Testis (tissue), 3 donors: ENCODE results near the gene PLPPR4. TPM values are rescaled to one million over a fixed set of nuclear protein-coding genes. Genes with fewer than 3 reads are reported as not detected.

Source experiments
- DNase-seq: peaks from one replicate; pipeline ENCODE4 v3.0.0-alpha.2; 2019
- H3K27ac ChIP-seq, 2 donors: fragments of 200-600 bp; sonication (generic); one replicate each; pipeline ENCODE4 v1.5.1; 2019
- H3K27me3 ChIP-seq: fragments of 200-600 bp; sonication (generic); one replicate; pipeline ENCODE4 v1.5.1; 2019
- H3K36me3 ChIP-seq: fragments of 200-600 bp; sonication (generic); one replicate; pipeline ENCODE4 v1.5.1; 2017; ENCODE audit warnings: low read depth; ENCODE audit errors: missing control alignments
- H3K4me1 ChIP-seq: fragments of 200-600 bp; sonication (generic); one replicate; pipeline ENCODE4 v1.5.1; 2019
- H3K4me3 ChIP-seq, 2 donors: fragments of 200-600 bp; sonication (generic); one replicate each; pipeline ENCODE4 v1.5.1; 2017 to 2019
- H3K9me3 ChIP-seq: fragments of 200-600 bp; sonication (generic); one replicate; pipeline ENCODE4 v1.5.1; 2017
- POLR2A ChIP-seq: fragments of 450-650 bp; IDR thresholded peaks from one replicate; pipeline ENCODE4 v1.6.1; 2017; ENCODE audit warnings: antibody characterized with exemption, mild to moderate bottlenecking, moderate library complexity
- WGBS, 2 donors: methylation state at CpG; one replicate each; pipeline ENCODE4 v1.1.5; 2018; 5-methylcytosine and 5-hydroxymethylcytosine counted together
- intact Hi-C: fragments of 100-400 bp; cut with DNase I; formaldehyde crosslinking; loops from one replicate; pipeline ENCODE4 v1.15.1; 2023; ENCODE audit warnings: low total_unique reads
- polyA plus RNA-seq: library from polyadenylated mRNA; stranded (reverse); fragments of 350-450 nt; fragmentation: Illumina TruSeq; extraction: RNeasy Lipid Tissue Mini Kit (QIAGEN cat#74804); gene quantifications from one replicate; pipeline ENCODE4 v1.2.3, GENCODE V29; 2014; ENCODE audit warnings: low read depth, low replicate concordance; ENCODE audit not compliant: insufficient read depth
- total RNA-seq, 2 donors: library from RNA; depleted of rRNA; stranded (reverse); fragments of >200 nt; gene quantifications; one replicate each; pipeline ENCODE4 v1.2.3, GENCODE V29; 2016
- TF ChIP-seq, protein P1 (sequence below), 3 experiments: fragments of 450-650 bp in 2 of 3; fragments of 200-600 bp in 1 of 3; sonication (generic) in 1 of 3; IDR thresholded peaks; one replicate each; pipeline ENCODE4 v1.5.1; 2016 to 2019; ENCODE audit warnings: antibody characterized with exemption in 3 of 3, mild to moderate bottlenecking in 2 of 3, moderate library complexity in 1 of 3

The PLPPR4 gene
- total and polyA plus RNA-seq, 3 donors from 2014 or later, result 5.9 to 8.7 (median 6.0) TPM

DNA sequence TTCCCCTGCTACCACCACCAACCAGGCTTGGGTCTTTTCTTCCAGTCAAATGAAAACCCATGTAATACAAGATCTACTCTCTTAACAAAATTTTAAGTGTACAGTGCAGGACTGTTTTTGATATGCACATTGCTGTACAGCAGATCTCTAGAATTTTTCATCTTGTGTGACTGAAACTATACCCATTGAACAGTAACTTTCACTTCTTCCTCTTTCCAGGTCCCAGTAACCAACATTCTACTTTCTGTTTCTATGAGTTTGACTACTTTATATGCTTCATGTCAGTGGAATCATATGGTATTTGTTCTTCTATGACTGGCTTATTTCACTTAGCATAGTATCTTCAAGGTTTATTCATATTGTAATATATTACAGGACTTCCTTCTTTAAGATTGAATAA is 45.3 kb upstream of the PLPPR4 start:
- H3K27ac ChIP-seq, result no peak overlapping the region
- no peaks in the 10 kb centered on the region for H3K9me3 ChIP-seq
- no peaks in the 10 kb centered on the region for H3K36me3 ChIP-seq
- TF ChIP-seq POLR2A, result no peak
- TF ChIP-seq, protein P1, sequence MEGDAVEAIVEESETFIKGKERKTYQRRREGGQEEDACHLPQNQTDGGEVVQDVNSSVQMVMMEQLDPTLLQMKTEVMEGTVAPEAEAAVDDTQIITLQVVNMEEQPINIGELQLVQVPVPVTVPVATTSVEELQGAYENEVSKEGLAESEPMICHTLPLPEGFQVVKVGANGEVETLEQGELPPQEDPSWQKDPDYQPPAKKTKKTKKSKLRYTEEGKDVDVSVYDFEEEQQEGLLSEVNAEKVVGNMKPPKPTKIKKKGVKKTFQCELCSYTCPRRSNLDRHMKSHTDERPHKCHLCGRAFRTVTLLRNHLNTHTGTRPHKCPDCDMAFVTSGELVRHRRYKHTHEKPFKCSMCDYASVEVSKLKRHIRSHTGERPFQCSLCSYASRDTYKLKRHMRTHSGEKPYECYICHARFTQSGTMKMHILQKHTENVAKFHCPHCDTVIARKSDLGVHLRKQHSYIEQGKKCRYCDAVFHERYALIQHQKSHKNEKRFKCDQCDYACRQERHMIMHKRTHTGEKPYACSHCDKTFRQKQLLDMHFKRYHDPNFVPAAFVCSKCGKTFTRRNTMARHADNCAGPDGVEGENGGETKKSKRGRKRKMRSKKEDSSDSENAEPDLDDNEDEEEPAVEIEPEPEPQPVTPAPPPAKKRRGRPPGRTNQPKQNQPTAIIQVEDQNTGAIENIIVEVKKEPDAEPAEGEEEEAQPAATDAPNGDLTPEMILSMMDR (IDR thresholded peaks at IDR 0.05), result no peak
- H3K4me3 ChIP-seq, result no peak overlapping the region
- DNase-seq, result no peak
- no peaks in the 10 kb centered on the region for H3K27me3 ChIP-seq
- no peaks in the 10 kb centered on the region for H3K4me1 ChIP-seq
- intact Hi-C loops, result no loop called here

DNA sequence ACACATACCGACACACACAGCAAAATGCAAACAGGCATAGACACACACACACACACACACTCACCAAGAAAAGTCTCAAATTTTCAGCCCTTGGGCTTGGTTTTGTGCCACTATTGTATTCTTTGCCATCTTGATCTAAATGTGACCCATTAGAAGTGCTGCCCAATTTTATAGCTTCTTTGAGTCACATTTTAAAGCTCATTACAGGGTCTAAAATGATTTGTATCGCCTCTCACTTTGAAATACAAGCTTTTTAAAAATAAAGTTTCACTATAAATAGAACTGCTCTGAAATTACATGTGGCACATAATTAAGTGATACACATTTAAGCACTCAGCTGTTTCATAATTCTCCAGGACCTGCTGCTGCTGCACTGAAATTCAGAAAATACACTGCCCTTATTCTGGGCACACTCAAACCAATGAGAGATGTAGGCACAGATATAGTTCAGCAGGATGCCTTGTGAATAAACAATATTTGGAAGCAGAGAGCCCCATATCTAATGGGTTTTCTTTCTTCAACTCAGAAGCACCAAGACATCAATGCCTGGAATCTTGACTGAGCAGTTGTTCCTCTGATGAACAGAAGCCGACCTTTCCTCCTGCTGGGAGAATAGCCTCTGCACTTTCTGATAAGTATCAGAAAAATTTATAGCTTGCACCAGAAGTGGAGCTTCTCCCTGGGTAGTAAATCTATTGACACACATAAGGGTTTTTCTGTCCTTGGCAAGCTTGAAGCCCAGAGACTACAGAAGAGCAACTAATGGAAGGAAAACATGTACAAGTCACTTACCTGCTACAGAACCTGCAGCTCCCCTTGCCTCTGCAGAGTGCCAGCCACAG is 37.0 kb upstream of the PLPPR4 start:
- Histone ChIP-seq H3K4me3 (no peak overlapping the region), H3K4me1 (no peaks in the 10 kb centered on the region), H3K9me3 (no peaks in the 10 kb centered on the region), H3K27me3 (no peaks in the 10 kb centered on the region), H3K27ac (no peak overlapping the region), H3K36me3 (no peaks in the 10 kb centered on the region)
- 73 to 76% methylated on average over 3 of the region's 3 CpGs for WGBS, 2 donors
- DNase-seq, result no peak
- intact Hi-C loops, result no loop called here
- no peak for TF ChIP-seq POLR2A
- TF ChIP-seq, protein P1 (IDR thresholded peaks at IDR 0.05), result no peak

DNA sequence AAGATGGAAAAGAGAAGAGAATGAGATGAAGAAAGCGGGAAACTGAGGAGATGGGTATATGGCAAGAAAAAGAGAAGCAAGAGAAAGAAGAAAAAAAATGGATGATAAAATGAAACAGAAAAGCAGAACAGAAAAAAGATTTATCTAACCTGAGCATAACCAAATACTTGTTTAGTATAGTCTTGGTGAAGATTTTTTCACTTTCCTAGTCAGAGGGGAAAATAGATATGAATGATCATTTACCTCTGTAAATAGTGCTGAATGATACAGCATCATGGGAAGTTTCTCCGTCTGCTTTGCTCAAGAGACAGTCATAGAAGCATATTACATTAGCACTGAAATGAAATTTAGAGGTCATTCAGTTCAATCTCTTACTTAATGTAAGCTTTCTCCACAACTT is 36.1 kb upstream of the PLPPR4 start:
- Histone ChIP-seq H3K36me3 (no peaks in the 10 kb centered on the region), H3K27ac (no peak overlapping the region), H3K27me3 (no peaks in the 10 kb centered on the region), H3K4me1 (no peaks in the 10 kb centered on the region), H3K9me3 (no peaks in the 10 kb centered on the region), H3K4me3 (no peak overlapping the region)
- TF ChIP-seq POLR2A, result no peak
- TF ChIP-seq, protein P1 (IDR thresholded peaks at IDR 0.05), result no peak
- 78 to 79% methylated on average over 1 of the region's 2 CpGs for WGBS, 2 donors
- no peak for DNase-seq
- intact Hi-C loops, result no loop called here

DNA sequence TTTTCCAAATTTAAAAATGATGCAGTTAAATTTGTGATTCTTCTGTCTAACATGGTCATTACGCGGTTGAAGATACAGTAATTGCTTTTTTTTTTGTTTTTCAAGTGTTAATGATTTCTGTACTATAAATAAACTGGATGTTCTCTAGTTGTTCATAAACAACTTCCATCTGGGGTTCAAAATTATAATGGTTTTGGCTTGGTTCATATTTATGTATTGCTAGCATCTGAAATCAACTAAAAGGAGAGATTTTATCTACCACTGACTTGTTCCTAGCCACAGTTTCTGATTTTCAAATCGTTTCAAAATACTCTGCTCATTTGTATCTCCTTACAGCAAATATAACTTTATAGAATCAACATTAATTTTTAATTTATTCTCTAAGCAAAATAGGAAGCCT is 35.2 kb upstream of the PLPPR4 start:
- WGBS, 2 donors, result 59 to 68% methylated on average over 3 of the region's 3 CpGs
- H3K27me3 ChIP-seq, result no peaks in the 10 kb centered on the region
- H3K4me1 ChIP-seq, result no peaks in the 10 kb centered on the region
- no peak for DNase-seq
- no peak overlapping the region for H3K27ac ChIP-seq
- no peak overlapping the region for H3K4me3 ChIP-seq
- TF ChIP-seq POLR2A, result no peak
- H3K9me3 ChIP-seq, result no peaks in the 10 kb centered on the region
- H3K36me3 ChIP-seq, result no peaks in the 10 kb centered on the region
- intact Hi-C loops, result no loop called here

DNA sequence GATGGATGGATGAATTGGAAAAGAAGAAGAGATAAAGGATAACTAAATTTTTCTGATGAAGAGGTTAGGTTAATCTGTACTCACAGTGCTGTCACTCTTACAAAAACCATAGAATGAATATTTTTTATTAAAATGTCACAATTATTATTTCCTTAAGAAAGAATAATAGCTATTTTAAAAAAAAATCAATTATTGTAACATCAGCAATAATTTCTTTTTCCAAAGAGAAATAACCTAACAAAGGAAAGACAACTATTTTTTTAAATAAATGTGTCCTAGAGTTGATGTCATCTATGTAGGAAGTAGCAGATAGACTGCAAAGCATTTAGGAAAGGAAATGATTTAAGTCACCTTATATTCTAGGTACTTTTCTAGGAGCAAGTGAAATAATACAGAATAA is 33.6 kb upstream of the PLPPR4 start:
- H3K27me3 ChIP-seq, result no peaks in the 10 kb centered on the region
- TF ChIP-seq POLR2A, result no peak
- TF ChIP-seq, protein P1 (IDR thresholded peaks at IDR 0.05), result no peak
- no peak for DNase-seq
- no peak overlapping the region for H3K27ac ChIP-seq
- no peaks in the 10 kb centered on the region for H3K36me3 ChIP-seq
- H3K9me3 ChIP-seq, result no peaks in the 10 kb centered on the region
- intact Hi-C loops, result no loop called here
- H3K4me3 ChIP-seq, result no peak overlapping the region
- H3K4me1 ChIP-seq, result no peaks in the 10 kb centered on the region
